Fibroblast of lung (primary cell): Measurements from ENCODE around the gene NEXN. TPM values are rescaled to one million over a fixed set of nuclear protein-coding genes. Genes with fewer than 3 reads are reported as not detected.

ENCODE experiments used
- DNase-seq, 2 donors: peaks; one replicate each; pipeline versions ENCODE4 v3.0.0 to v3.0.0-alpha.2; 2010; ENCODE audit warnings: low read depth in 2 of 2
- H2AFZ ChIP-seq: 2 replicates; pipeline ENCODE4 v1.5.1; 2012; ENCODE audit warnings: low read length, control low read depth, inconsistent platforms
- H3K27ac ChIP-seq: 2 replicates; pipeline ENCODE4 v1.5.1; 2011; ENCODE audit warnings: low read length, control low read depth; ENCODE audit not compliant: insufficient read depth
- H3K27me3 ChIP-seq: 2 replicates; pipeline ENCODE4 v1.5.1; 2011; ENCODE audit warnings: mild to moderate bottlenecking, low read length; ENCODE audit not compliant: control insufficient read depth, insufficient read depth
- H3K36me3 ChIP-seq: 2 replicates; pipeline ENCODE4 v1.5.1; 2011; ENCODE audit warnings: low read length; ENCODE audit not compliant: control insufficient read depth, insufficient read depth
- H3K4me1 ChIP-seq: 2 replicates; pipeline ENCODE4 v1.5.1; 2011; ENCODE audit warnings: low read length; ENCODE audit not compliant: control insufficient read depth, insufficient read depth; ENCODE audit errors: extremely low read depth
- H3K4me2 ChIP-seq: 2 replicates; pipeline ENCODE4 v1.5.1; 2011; ENCODE audit warnings: low read length, control low read depth; ENCODE audit not compliant: insufficient read depth; ENCODE audit errors: extremely low read depth
- H3K4me3 ChIP-seq, 4 experiments: fragments of 200-600 bp in 1 of 4; sonication (generic) in 1 of 4; replicated peaks in 1 of 4; 2 replicates each; pipeline ENCODE4 v1.5.1; 2011 to 2016; ENCODE audit warnings: low read length in 4 of 4, low read depth in 3 of 4, mild to moderate bottlenecking in 3 of 4, control low read depth in 2 of 4, inconsistent platforms in 1 of 4, mixed read lengths in 1 of 4; ENCODE audit not compliant: insufficient read depth in 1 of 4; ENCODE audit errors: control extremely low read depth in 1 of 4
- H3K79me2 ChIP-seq: 2 replicates; pipeline ENCODE4 v1.5.1; 2012; ENCODE audit warnings: mild to moderate bottlenecking, low read length, inconsistent platforms; ENCODE audit not compliant: control insufficient read depth, insufficient read depth
- H3K9ac ChIP-seq: 2 replicates; pipeline ENCODE4 v1.5.1; 2011; ENCODE audit warnings: mild to moderate bottlenecking, low read length, control low read depth; ENCODE audit not compliant: insufficient read depth
- H3K9me3 ChIP-seq: 2 replicates; pipeline ENCODE4 v1.5.1; 2012; ENCODE audit warnings: low read depth, low read length; ENCODE audit not compliant: control insufficient read depth, insufficient read depth
- H4K20me1 ChIP-seq: 2 replicates; pipeline ENCODE4 v1.5.1; 2011; ENCODE audit warnings: low read length; ENCODE audit not compliant: control insufficient read depth, insufficient read depth; ENCODE audit errors: extremely low read depth
- EZH2 ChIP-seq: IDR thresholded peaks from 2 replicates; pipeline ENCODE4 v1.5.1; 2012; ENCODE audit warnings: low read length, control low read depth, mild to moderate bottlenecking; ENCODE audit errors: missing control alignments
- polyA plus RNA-seq, 2 donors: library from polyadenylated mRNA; depleted of rRNA in 1 of 2; stranded (reverse) in 1 of 2; unstranded in 1 of 2; fragments of >200 nt; gene quantifications; 2 replicates each; pipeline ENCODE4 v1.2.1, GENCODE V29; 2011 to 2012; ENCODE audit warnings: missing spikeins in 1 of 2
- total RNA-seq: library from RNA; depleted of rRNA; stranded (reverse); fragments of >200 nt; gene quantifications from 2 replicates; pipeline ENCODE4 v1.2.1, GENCODE V29; 2014
- TF ChIP-seq, protein P1 (sequence below), 2 donors: IDR thresholded peaks in 1 of 2; conservative IDR thresholded peaks in 1 of 2; 1 replicate in 1 of 2; 2 replicates in 1 of 2; pipeline ENCODE4 v1.5.1; 2011 to 2012; ENCODE audit warnings: low read length in 2 of 2, control low read depth in 1 of 2, inconsistent platforms in 1 of 2, low read depth in 1 of 2, mild to moderate bottlenecking in 1 of 2

NEXN gene
- total and polyA plus RNA-seq, 2 donors (not counting 1 experiment from before 2014, with no cell fraction given), result 24.4 to 49.0 TPM

DNA sequence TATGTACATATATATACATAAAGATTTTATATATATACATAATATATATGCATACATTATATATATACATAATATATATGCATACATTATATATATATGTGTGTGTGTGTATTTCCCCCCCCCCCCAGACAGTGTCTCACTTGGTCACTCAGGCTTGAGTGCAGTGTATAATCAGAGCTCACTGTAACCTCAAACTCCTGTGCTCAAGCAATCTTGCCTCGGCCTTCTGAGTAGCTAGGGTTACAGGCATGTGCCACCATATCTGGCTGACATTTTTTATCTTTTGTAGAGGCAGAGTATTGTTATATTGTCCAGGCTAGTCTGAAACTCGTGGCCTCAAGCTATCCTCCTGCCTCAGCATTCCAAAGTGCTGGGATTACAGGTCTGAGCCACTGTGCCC is 99.5 kb downstream of the NEXN start:
- Histone ChIP-seq H3K27ac (no peak overlapping the region), H3K79me2 (peaks cover 63% of the 10 kb centered on the region), H3K4me1 (peaks cover 2% of the 10 kb centered on the region), H3K4me2 (no peak overlapping the region), H3K9me3 (no peaks in the 10 kb centered on the region), H4K20me1 (no peaks in the 10 kb centered on the region), H3K27me3 (no peaks in the 10 kb centered on the region), H3K36me3 (no peaks in the 10 kb centered on the region), H3K4me3 (no peak overlapping the region), H3K9ac (no peak overlapping the region), H2AFZ (no peak overlapping the region)
- DNase-seq, result no peak
- no peak for TF ChIP-seq EZH2

DNA sequence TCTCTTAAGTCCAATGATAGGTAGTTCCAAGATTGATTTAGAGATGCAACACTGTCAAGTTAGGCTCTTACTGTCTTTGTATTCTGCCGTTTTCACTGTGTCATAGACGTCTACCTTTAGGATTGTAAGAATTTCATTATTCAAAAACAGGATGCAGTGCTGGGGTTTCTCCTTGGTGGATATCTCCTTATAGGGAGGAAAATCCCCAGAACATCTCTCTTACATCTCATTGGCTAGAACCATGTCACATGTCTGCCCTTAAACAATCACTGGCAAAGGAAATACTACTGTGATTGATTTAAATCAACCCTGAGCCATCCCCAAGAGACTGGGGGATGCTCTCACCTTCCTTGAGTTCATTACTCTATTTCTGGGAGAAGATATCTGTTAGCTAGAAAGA is 101.3 kb downstream of the NEXN start:
- TF ChIP-seq EZH2, result no peak
- TF ChIP-seq, protein P1, sequence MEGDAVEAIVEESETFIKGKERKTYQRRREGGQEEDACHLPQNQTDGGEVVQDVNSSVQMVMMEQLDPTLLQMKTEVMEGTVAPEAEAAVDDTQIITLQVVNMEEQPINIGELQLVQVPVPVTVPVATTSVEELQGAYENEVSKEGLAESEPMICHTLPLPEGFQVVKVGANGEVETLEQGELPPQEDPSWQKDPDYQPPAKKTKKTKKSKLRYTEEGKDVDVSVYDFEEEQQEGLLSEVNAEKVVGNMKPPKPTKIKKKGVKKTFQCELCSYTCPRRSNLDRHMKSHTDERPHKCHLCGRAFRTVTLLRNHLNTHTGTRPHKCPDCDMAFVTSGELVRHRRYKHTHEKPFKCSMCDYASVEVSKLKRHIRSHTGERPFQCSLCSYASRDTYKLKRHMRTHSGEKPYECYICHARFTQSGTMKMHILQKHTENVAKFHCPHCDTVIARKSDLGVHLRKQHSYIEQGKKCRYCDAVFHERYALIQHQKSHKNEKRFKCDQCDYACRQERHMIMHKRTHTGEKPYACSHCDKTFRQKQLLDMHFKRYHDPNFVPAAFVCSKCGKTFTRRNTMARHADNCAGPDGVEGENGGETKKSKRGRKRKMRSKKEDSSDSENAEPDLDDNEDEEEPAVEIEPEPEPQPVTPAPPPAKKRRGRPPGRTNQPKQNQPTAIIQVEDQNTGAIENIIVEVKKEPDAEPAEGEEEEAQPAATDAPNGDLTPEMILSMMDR (conservative IDR thresholded peaks at IDR 0.05 in 1 of 2, IDR thresholded peaks at IDR 0.05 in 1 of 2; ENCODE audit: low read depth in 1 of 2, low read length in 2 of 2), result no peak
- no peaks in the 10 kb centered on the region for H4K20me1 ChIP-seq
- H3K9ac ChIP-seq, result no peak overlapping the region
- no peak overlapping the region for H3K27ac ChIP-seq
- H3K27me3 ChIP-seq, result no peaks in the 10 kb centered on the region
- H3K4me2 ChIP-seq, result no peak overlapping the region
- no peaks in the 10 kb centered on the region for H3K36me3 ChIP-seq
- H3K79me2 ChIP-seq, result peaks cover 62% of the 10 kb centered on the region
- no peak for DNase-seq
- no peak overlapping the region for H3K4me3 ChIP-seq
- H3K4me1 ChIP-seq, result peaks cover 2% of the 10 kb centered on the region
- no peak overlapping the region for H2AFZ ChIP-seq
- no peaks in the 10 kb centered on the region for H3K9me3 ChIP-seq

DNA sequence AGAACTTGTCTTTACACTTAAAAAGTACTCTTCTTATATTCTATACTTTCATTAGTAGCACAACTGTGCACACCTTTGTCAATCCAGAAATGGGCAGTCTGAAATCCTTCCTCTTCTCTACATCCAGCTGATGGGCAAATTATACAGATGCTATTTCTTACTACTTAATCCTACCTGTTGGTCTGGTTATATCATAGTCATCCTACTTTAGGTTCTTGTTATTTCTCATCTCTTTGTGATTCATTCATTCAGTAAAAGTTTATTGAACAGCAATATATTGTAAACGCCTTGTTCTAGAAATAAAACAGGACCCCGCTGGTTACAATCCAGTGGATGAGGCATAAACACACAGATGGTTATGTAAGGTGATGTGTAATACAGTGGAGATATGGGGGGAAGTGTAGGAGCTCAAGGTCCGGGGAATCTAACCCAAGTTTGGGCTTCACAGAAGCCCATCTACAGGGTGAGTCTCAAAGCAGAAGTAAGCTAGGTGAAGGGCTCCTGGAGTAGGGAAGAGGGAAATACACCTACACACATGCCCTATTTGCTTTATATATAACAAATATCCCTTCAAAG is 102.3 kb downstream of the NEXN start:
- TF ChIP-seq, protein P1 (conservative IDR thresholded peaks at IDR 0.05 in 1 of 2, IDR thresholded peaks at IDR 0.05 in 1 of 2; ENCODE audit: low read depth in 1 of 2, low read length in 2 of 2), result no peak
- no peak for TF ChIP-seq EZH2
- Histone ChIP-seq H4K20me1 (no peaks in the 10 kb centered on the region), H3K4me3 (no peak overlapping the region), H3K36me3 (no peaks in the 10 kb centered on the region), H3K79me2 (peaks cover 60% of the 10 kb centered on the region), H3K27ac (no peak overlapping the region), H3K27me3 (no peaks in the 10 kb centered on the region), H3K4me2 (no peak overlapping the region), H3K4me1 (peaks cover 2% of the 10 kb centered on the region), H2AFZ (no peak overlapping the region), H3K9ac (no peak overlapping the region), H3K9me3 (no peaks in the 10 kb centered on the region)
- DNase-seq, result no peak
